ENCODE measurements around the gene DCP2.

DCP2 gene

GRCh38 chr5:113065626-113066025 lies 89.0 kb downstream of the DCP2 start:
- no peak for DNase-seq (ENCODE audit: low read depth in 2 of 2)

DNA sequence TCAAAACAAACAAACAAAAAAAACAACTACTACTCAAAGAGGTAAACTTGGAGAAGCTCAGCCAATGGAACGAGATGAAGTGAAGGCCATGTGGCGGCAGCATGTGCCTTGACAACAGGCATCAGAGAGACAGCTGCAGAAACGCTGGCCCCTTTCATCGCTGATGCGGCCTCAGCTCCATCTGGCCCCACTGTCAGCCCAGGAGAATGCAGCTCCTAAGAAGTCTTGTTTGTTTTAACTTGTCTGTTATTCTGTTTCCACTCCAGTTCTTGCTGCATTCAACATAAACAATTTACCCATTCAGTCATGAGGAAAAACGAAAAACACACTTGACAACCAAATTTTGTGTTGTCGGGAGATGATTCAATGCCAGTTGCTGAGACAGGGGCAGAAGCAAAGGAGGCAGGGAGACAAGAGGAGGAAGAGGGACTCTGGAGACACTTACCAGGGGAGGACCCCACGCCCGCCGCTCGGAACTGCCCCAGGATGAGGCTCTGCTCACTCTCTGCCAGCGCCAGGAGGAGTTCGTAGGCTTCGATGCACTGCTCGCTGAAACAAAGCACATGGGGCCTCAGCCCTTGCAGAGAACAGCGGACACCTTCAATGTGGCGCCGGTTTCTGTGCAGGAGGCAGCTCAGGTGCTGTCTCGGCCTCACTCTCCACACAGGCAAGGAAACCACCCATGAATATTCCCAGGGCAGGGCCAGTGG lies 91.2 kb downstream of the DCP2 start:
- no peak for DNase-seq (ENCODE audit: low read depth in 2 of 2)

DNA sequence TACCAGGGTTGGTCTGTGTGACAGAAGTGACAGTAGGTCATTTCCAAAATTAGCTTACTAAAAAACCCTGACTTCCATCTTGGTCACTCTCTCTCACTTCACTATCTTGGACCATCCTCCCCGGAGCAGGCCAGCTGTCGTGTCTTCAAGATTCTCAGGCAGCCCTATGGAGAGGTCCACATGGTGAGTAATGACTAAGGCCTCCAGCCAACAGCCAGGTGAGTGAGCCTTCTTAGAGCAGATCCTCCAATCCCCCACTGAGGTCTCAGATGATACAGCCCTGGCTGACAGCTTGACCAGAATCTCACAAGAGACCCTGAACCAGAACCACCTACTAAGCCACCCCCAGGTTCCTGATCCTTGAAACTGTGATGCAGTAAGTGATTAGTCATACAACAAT lies 92.0 kb downstream of the DCP2 start:
- no peak for DNase-seq (ENCODE audit: low read depth in 2 of 2)

All from stimulated activated CD8-positive, alpha-beta memory T cell treated with anti-CD3 and anti-CD28 coated beads, Interleukin-2, amount 100 ng/mL, for 48 hours (primary cell).